Spinal cord (tissue), 10 donors: ENCODE data around the gene RNF39. TPM values are rescaled to one million over a fixed set of nuclear protein-coding genes. Genes with fewer than 3 reads are reported as not detected.

Experiments used
- DNase-seq, 6 donors: peaks; one replicate each; pipeline versions ENCODE4 v3.0.0 to v3.0.0-alpha.2; 2013 to 2015; ENCODE audit warnings: low spot score in 6 of 6, low read depth in 4 of 6
- H3K27ac ChIP-seq: one replicate; pipeline ENCODE4 v1.5.1; 2013; ENCODE audit warnings: low read depth, low read length, control low read depth
- H3K27me3 ChIP-seq: one replicate; pipeline ENCODE4 v1.6.1; 2013; ENCODE audit warnings: low read length; ENCODE audit not compliant: control insufficient read depth, insufficient read depth
- H3K36me3 ChIP-seq: one replicate; pipeline ENCODE4 v1.6.1; 2013; ENCODE audit warnings: low read length; ENCODE audit not compliant: control insufficient read depth, insufficient read depth
- H3K4me1 ChIP-seq: one replicate; pipeline ENCODE4 v1.6.1; 2013; ENCODE audit warnings: low read length; ENCODE audit not compliant: control insufficient read depth, insufficient read depth
- H3K4me3 ChIP-seq: one replicate; pipeline ENCODE4 v1.5.1; 2013; ENCODE audit warnings: low read depth, low read length, control low read depth
- H3K9me3 ChIP-seq: one replicate; pipeline ENCODE4 v1.6.1; 2013; ENCODE audit warnings: low read length; ENCODE audit not compliant: control insufficient read depth, insufficient read depth
- WGBS: methylation state at CpG from one replicate; pipeline ENCODE4 v1.1.5; 2013; ENCODE audit warnings: missing lambda C conversion rate; ENCODE audit not compliant: insufficient coverage; 5-methylcytosine and 5-hydroxymethylcytosine counted together
- polyA plus RNA-seq, 2 donors: library from polyadenylated mRNA; unstranded; fragments of 120-200 nt; gene quantifications; one replicate each; pipeline ENCODE4 v1.2.1, GENCODE V29; 2013; ENCODE audit not compliant: insufficient read length in 2 of 2
- total RNA-seq, 2 donors: library from RNA; depleted of rRNA in 1 of 2; stranded (reverse); fragments of 120-200 nt in 1 of 2; fragments of >200 nt in 1 of 2; gene quantifications; one replicate each; pipeline versions ENCODE4 v1.2.3 to v1.2.4, GENCODE V29; 2013 to 2014
- donor health status: healthy.

The RNF39 gene
- total and polyA plus RNA-seq, 4 donors, result 2.2 to 2.3 TPM; not detected in 2

DNA sequence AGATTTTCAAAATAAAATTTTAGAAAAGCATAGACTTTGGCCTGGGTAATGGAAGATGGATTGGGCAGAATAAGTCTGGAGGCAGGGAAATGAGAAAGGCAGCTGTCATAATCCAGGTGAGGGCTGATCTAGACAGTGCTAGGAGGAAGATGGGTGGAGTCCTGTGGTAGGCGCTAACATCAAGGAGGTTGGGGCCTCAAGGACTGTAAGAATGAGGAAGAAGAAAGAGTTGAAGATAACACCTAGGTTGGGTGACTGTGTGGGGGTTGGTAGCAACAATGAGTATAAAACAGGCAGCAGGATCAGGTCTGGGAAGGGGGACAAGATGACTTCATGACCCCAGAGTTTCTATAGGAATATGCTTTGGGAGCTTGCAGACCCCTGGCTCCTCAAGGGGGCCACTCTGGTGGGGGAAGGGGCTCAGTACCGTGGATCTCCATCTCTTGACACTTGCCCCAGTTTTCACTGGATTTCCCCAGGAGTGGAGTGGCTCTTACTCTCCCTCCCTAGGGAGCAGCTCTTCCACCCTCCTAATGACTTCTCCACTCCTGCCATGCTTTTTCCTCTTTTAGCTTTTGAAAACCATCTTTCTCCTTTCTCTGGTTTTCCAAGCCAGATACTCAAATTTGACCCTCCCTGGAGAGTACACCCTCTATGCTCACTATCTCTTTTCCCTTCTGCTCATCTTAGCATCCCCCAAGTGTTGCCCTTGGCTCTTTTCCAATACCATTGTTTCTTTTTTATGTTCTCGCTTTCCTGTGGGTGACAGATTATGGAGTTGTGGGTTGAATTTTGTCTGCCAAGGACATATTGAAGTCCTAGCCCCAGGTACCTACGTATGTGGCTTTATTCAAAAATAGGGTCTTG, 22.6 kb upstream of the RNF39 start:
- no peaks in the 10 kb centered on the region for H3K9me3 ChIP-seq
- DNase-seq, result no peak
- H3K36me3 ChIP-seq, result no peaks in the 10 kb centered on the region
- H3K4me3 ChIP-seq, result no peak overlapping the region
- no peak overlapping the region for H3K27ac ChIP-seq
- WGBS, result 70% methylated on average over 3 of the region's 4 CpGs
- H3K27me3 ChIP-seq, result peaks cover 72% of the 10 kb centered on the region
- H3K4me1 ChIP-seq, result peaks cover 28% of the 10 kb centered on the region

- Histone ChIP-seq H3K36me3 (no peaks in the 10 kb centered on the region), H3K27ac (no peak overlapping the region), H3K4me1 (peaks cover 18% of the 10 kb centered on the region), H3K27me3 (peaks cover 66% of the 10 kb centered on the region), H3K4me3 (no peak overlapping the region), H3K9me3 (no peaks in the 10 kb centered on the region)
- 20% methylated on average over 1 of the region's 1 CpG for WGBS
- DNase-seq, result no peak
Measured at GRCh38 chr6:30096829-30097228, 21.3 kb upstream of the RNF39 start.

DNA sequence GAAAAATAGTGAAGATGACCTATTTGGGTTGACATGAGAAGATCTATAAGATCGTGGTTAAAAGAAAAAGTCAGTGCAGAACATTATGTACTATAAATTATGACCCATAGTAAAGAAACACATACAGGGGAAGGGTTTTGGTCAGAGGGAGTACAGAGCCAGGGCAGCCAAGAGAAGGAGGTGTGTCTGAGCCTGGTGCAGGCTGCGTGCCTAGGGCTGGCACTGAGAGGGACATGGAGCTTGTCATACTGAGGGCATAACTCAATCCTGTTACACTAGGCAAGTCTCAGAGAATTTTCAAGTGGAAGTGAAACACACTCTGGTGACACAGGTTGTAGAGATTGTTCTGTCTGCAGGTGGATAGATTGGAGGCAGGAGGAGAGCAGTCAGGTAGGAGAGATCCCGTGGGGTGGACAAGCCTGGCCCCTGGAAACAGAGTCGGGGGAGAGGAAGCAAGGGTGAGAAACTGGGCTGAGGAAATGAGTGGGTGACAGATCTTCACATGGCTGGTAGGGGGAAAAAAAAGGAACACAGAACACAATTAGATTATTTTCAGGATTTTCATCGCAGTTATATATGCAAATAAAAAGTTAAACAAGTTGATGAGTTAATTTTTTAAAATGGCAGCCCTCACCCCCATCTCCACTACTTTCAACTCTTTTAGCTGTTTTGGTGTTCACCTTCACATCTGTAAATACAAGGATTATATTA, 18.5 kb upstream of the RNF39 start:
- Histone ChIP-seq H3K27ac (no peak overlapping the region), H3K36me3 (no peaks in the 10 kb centered on the region), H3K4me3 (no peak overlapping the region), H3K27me3 (peaks cover 45% of the 10 kb centered on the region), H3K9me3 (no peaks in the 10 kb centered on the region), H3K4me1 (peaks cover 4% of the 10 kb centered on the region)
- WGBS, result 55% methylated on average over 2 of the region's 5 CpGs
- no peak for DNase-seq

GRCh38 chr6:30092852-30093543, 17.4 kb upstream of the RNF39 start:
- no peaks in the 10 kb centered on the region for H3K9me3 ChIP-seq
- no peak for DNase-seq
- no peak overlapping the region for H3K27ac ChIP-seq
- WGBS, result 79% methylated on average over 5 of the region's 6 CpGs
- peaks cover 4% of the 10 kb centered on the region for H3K4me1 ChIP-seq
- H3K4me3 ChIP-seq, result no peak overlapping the region
- no peaks in the 10 kb centered on the region for H3K36me3 ChIP-seq
- H3K27me3 ChIP-seq, result peaks cover 38% of the 10 kb centered on the region

GRCh38 chr6:30091577-30092381, 16.2 kb upstream of the RNF39 start:
- Histone ChIP-seq H3K27ac (no peak overlapping the region), H3K36me3 (no peaks in the 10 kb centered on the region), H3K27me3 (peaks cover 26% of the 10 kb centered on the region), H3K9me3 (no peaks in the 10 kb centered on the region), H3K4me3 (no peak overlapping the region), H3K4me1 (peaks cover 4% of the 10 kb centered on the region)
- no peak for DNase-seq
- WGBS, result 49% methylated on average over 11 of the region's 11 CpGs

DNA sequence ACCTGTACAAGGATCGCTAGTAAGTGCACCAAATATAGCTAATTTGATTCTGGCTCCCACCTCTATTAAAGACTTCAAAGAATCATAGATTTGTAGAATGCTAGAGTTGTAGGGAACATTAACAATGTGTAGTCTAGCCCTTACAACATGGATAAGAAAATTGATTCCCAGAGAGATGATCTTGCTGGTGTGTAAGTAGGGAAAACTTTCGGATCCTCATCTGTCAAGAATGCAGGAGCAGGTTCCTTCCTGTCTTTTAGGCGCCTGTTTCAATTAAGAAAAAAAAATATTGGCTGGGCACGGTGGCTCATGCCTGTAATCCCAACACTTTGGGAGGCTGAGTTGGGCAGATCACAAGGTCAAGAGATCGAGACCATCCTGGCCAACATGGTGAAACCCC, 12.3 kb upstream of the RNF39 start:
- DNase-seq, result no peak
- no peaks in the 10 kb centered on the region for H3K36me3 ChIP-seq
- H3K4me1 ChIP-seq, result no peaks in the 10 kb centered on the region
- no peak overlapping the region for H3K27ac ChIP-seq
- H3K27me3 ChIP-seq, result peaks cover 13% of the 10 kb centered on the region
- WGBS, result 73% methylated on average over 2 of the region's 5 CpGs
- no peaks in the 10 kb centered on the region for H3K9me3 ChIP-seq
- no peak overlapping the region for H3K4me3 ChIP-seq

DNA sequence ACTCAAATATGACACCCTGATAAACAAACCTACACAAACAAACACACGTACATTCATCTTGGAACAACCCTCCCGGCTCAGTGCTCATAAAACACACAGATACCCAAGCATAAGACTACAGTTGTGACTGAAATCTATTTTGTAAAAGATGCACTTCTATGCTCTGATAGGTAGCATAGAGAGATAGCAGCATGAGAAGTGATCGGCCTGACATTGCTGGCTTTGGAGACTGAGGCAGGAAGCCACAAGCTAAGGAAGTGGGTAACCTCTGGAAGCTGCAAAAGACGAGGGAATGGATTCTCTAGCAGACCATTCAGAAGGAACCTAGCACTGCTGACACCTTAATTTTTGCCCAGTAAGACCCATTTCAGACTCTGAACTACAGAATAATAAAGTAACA, 1.6 kb upstream of the RNF39 start:
- Histone ChIP-seq H3K27me3 (peaks cover 60% of the 10 kb centered on the region), H3K36me3 (peaks cover 3% of the 10 kb centered on the region), H3K4me1 (peaks cover 25% of the 10 kb centered on the region), H3K27ac (no peak overlapping the region), H3K4me3 (no peak overlapping the region), H3K9me3 (no peaks in the 10 kb centered on the region)
- DNase-seq, result no peak
- WGBS, result 60% methylated on average over 2 of the region's 4 CpGs

GRCh38 chr6:30075790-30076732, 492 bp upstream of the RNF39 start:
- WGBS, result 39% methylated on average over 13 of the region's 22 CpGs

More at GRCh38 chr6:30075790-30076732, 492 bp upstream of the RNF39 start:
- H3K9me3 ChIP-seq, result no peaks in the 10 kb centered on the region
- peaks cover 31% of the 10 kb centered on the region for H3K4me1 ChIP-seq
- no peak overlapping the region for H3K4me3 ChIP-seq
- DNase-seq, result peak in 1 of 6 donors; percentile 21
- H3K27ac ChIP-seq, result no peak overlapping the region
- H3K27me3 ChIP-seq, result peaks cover 71% of the 10 kb centered on the region
- H3K36me3 ChIP-seq, result peaks cover 6% of the 10 kb centered on the region
